Activated CD8-positive, alpha-beta T cell treated with anti-CD3 and anti-CD28 coated beads for 36 hours (primary cell): ENCODE measurements around the gene TOLLIP. TPM values are rescaled to one million over a fixed set of nuclear protein-coding genes. Genes with fewer than 3 reads are reported as not detected.

Experiments used
- ATAC-seq: fragments of 200-7000 bp; cut with Tn5 transposase; one replicate; pipeline ENCODE4 v1.10.0; 2021; ENCODE audit warnings: mild to moderate bottlenecking, moderate library complexity
- CTCF ChIA-PET: fragments of 350-600 bp; sonication (Branson Sonifier 250); formaldehyde crosslinking; loops from one replicate; lab custom pipeline; 2021; ENCODE audit warnings: antibody characterized with exemption; lab: Charles Lee
- POLR2A ChIA-PET: fragments of 350-600 bp; sonication (Branson Sonifier 250); formaldehyde crosslinking; loops from one replicate; lab custom pipeline; 2021; ENCODE audit warnings: antibody characterized with exemption; lab: Charles Lee
- DNase-seq: peaks from one replicate; pipeline ENCODE4 v3.0.0-alpha.2; 2020
- H3K27ac Mint-ChIP-seq: one replicate; pipeline ENCODE4 v1.8.0; 2021; ENCODE audit warnings: mild to moderate bottlenecking, mixed read lengths
- H3K27me3 Mint-ChIP-seq: one replicate; pipeline ENCODE4 v1.8.0; 2021; ENCODE audit warnings: mixed read lengths
- H3K36me3 Mint-ChIP-seq: one replicate; pipeline ENCODE4 v1.8.0; 2021; ENCODE audit warnings: low read depth, mixed read lengths
- H3K4me1 Mint-ChIP-seq: one replicate; pipeline ENCODE4 v1.8.0; 2021; ENCODE audit warnings: low read depth, mixed read lengths
- H3K4me3 Mint-ChIP-seq: one replicate; pipeline ENCODE4 v1.8.0; 2021; ENCODE audit warnings: mild to moderate bottlenecking, moderate library complexity, mixed read lengths
- H3K9me3 Mint-ChIP-seq: one replicate; pipeline ENCODE4 v1.8.0; 2021; ENCODE audit warnings: mixed read lengths
- intact Hi-C: fragments of 100-400 bp; cut with micrococcal nuclease; formaldehyde crosslinking; loops from one replicate; pipeline ENCODE4 v1.10.0; 2022
- total RNA-seq, 2 experiments: library from RNA; stranded (reverse); gene quantifications; one replicate each; pipeline ENCODE4 v1.2.3, GENCODE V29; 2021
- TF ChIP-seq, protein P1 (sequence below): fragments of 200-600 bp; IDR thresholded peaks from one replicate; pipeline ENCODE4 v1.8.0; 2022; ENCODE audit warnings: antibody characterized with exemption, mild to moderate bottlenecking

TOLLIP gene
- total RNA-seq, 2 experiments from 2014 or later = 32.4 to 33.1 TPM

DNA sequence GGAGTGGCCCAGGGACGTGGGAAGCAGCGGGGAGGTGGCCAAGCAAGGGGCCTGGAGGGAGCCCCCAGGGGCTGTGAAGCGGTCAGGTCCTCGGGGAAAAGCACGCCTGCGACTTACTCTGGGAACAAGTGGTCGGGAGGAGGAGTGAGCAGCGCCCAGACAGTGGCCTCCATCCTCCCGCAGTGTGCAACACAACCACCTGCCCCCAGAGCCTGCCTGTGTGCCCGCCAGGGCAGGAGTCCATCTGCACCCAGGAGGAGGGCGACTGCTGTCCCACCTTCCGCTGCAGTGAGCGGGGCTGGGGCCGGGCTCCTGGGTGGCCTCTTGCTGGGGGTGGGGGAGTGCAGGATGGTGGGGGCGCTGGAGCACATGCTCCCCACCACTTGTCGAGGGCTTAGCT lies 51.5 kb downstream of the TOLLIP start:
- Mint-ChIP-seq H3K4me1 (peaks cover 8% of the 10 kb centered on the region), H3K27me3 (no peaks in the 10 kb centered on the region), H3K36me3 (no peaks in the 10 kb centered on the region), H3K27ac (no peak overlapping the region), H3K4me3 (no peak overlapping the region), H3K9me3 (no peaks in the 10 kb centered on the region)
- intact Hi-C loops = no loop called here
- TF ChIP-seq, protein P1, sequence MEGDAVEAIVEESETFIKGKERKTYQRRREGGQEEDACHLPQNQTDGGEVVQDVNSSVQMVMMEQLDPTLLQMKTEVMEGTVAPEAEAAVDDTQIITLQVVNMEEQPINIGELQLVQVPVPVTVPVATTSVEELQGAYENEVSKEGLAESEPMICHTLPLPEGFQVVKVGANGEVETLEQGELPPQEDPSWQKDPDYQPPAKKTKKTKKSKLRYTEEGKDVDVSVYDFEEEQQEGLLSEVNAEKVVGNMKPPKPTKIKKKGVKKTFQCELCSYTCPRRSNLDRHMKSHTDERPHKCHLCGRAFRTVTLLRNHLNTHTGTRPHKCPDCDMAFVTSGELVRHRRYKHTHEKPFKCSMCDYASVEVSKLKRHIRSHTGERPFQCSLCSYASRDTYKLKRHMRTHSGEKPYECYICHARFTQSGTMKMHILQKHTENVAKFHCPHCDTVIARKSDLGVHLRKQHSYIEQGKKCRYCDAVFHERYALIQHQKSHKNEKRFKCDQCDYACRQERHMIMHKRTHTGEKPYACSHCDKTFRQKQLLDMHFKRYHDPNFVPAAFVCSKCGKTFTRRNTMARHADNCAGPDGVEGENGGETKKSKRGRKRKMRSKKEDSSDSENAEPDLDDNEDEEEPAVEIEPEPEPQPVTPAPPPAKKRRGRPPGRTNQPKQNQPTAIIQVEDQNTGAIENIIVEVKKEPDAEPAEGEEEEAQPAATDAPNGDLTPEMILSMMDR = no peak
- no peak for ATAC-seq
- DNase-seq = no peak
- ChIA-PET POLR2A (no interaction called here), CTCF (no interaction called here)

DNA sequence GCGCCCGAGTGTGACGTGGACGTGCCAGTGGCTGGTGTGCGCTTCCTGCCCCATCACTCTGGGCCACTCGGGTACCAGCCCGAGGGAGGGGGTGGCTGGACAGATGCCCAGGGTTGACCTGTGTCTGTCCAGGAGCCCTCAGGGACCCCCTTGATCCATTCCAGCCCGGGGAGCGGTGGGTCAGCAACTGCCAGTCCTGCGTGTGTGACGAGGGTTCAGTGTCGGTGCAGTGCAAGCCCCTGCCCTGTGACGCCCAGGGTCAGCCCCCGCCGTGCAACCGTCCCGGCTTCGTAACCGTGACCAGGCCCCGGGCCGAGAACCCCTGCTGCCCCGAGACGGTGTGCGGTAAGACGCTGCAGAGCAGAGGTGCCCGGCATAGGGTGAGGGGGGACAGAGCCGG lies 52.1 kb downstream of the TOLLIP start:
- Mint-ChIP-seq H3K27me3 (no peaks in the 10 kb centered on the region), H3K4me3 (no peak overlapping the region), H3K36me3 (no peaks in the 10 kb centered on the region), H3K4me1 (peaks cover 4% of the 10 kb centered on the region), H3K27ac (no peak overlapping the region), H3K9me3 (no peaks in the 10 kb centered on the region)
- ChIA-PET POLR2A (no interaction called here), CTCF (no interaction called here)
- no peak for ATAC-seq
- TF ChIP-seq, protein P1 = no peak
- no peak for DNase-seq
- intact Hi-C loops = no loop called here

DNA sequence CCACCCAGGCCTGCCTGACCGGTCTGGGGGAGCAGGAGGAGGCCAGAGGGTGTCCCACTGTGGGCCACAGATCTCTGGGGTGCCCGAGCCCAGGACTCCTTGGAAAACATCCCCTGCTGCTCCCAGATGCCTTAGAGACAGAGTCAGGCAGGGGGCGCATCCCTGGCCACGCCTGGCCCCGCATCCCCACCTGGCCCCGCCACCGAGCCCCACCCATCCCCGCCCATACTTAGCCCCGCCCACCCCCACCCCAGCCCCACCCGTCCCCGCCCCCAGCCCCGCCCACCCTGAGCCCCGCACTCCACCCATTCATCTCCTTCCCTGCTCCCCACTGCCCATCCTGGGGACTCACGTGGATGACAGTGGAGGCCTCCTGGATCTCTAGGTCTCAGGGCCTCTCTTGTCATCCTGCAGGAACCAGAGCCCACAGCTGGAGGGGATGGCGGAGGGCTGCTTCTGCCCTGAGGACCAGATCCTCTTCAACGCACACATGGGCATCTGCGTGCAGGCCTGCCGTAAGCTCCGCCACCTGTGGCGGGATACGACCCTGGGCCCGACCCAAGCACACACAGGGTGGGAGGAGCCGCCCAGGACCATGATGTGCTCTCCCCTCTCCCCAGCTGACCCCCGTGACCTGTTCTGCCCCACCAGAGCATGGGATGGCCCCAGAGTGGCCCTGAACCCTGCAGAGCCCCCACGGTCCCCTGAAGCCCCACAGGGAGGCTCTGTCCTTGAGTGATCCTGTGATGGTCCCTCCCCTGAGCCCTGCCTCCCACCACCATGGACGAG lies 53.0 kb downstream of the TOLLIP start:
- TF ChIP-seq, protein P1 = no peak
- Mint-ChIP-seq H3K4me3 (no peak overlapping the region), H3K9me3 (no peaks in the 10 kb centered on the region), H3K36me3 (no peaks in the 10 kb centered on the region), H3K4me1 (no peaks in the 10 kb centered on the region), H3K27me3 (no peaks in the 10 kb centered on the region), H3K27ac (no peak overlapping the region)
- intact Hi-C loops = no loop called here
- ATAC-seq (no peak), DNase-seq (no peak)
- ChIA-PET CTCF (no interaction called here), POLR2A (no interaction called here)

DNA sequence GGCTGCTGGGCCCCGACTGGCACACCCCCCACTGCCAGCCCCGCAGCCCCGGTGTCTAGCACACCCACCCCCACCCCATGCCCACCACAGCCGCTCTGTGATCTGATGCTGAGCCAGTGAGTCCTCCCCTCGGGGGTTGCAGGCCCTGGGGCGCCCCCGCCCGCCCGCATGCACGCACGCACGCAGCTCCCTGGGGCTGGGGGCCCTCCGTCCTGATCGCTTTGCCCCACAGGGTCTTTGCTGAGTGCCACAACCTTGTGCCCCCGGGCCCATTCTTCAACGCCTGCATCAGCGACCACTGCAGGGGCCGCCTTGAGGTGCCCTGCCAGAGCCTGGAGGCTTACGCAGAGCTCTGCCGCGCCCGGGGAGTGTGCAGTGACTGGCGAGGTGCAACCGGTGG lies 54.3 kb downstream of the TOLLIP start:
- TF ChIP-seq, protein P1 = no peak
- no peak for ATAC-seq
- CTCF ChIA-PET = no interaction called here

DNA sequence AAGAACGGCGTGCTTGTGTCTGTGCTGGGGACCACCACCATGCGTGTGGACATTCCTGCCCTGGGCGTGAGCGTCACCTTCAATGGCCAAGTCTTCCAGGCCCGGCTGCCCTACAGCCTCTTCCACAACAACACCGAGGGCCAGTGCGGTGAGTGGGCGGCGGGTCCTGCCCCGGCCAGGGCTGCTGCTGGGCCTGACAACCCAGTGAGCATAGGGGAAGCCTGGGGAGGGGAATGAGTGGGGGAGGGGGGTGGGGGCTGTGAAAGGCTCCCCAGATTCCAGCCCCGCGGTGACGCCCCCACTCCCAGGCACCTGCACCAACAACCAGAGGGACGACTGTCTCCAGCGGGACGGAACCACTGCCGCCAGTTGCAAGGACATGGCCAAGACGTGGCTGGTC lies 54.7 kb downstream of the TOLLIP start:
- H3K27me3 Mint-ChIP-seq = no peaks in the 10 kb centered on the region
- no peak overlapping the region for H3K27ac Mint-ChIP-seq
- ATAC-seq (no peak), DNase-seq (no peak)
- H3K9me3 Mint-ChIP-seq = peaks cover 4% of the 10 kb centered on the region
- no peaks in the 10 kb centered on the region for H3K36me3 Mint-ChIP-seq
- no peaks in the 10 kb centered on the region for H3K4me1 Mint-ChIP-seq
- TF ChIP-seq, protein P1 = no peak
- ChIA-PET POLR2A (interaction anchor here (1.2 kb wide), 1 partner anchor 55 kb away, joined by 3 read pairs; the partner anchor contains the start of gene TOLLIP), CTCF (no interaction called here)
- no peak overlapping the region for H3K4me3 Mint-ChIP-seq
- intact Hi-C loops = no loop called here

More for the DNA sequence above, 54.3 kb downstream of the TOLLIP start:
- DNase-seq = no peak
- Mint-ChIP-seq H3K9me3 (peaks cover 4% of the 10 kb centered on the region), H3K27ac (no peak overlapping the region), H3K4me3 (no peak overlapping the region), H3K27me3 (no peaks in the 10 kb centered on the region), H3K4me1 (no peaks in the 10 kb centered on the region), H3K36me3 (no peaks in the 10 kb centered on the region)
- intact Hi-C loops = no loop called here
- POLR2A ChIA-PET = no interaction called here
